IMR-90 (cell line): ENCODE results near the gene S100A13. TPM values are rescaled to one million over a fixed set of nuclear protein-coding genes. Genes with fewer than 3 reads are reported as not detected.

Source experiments
- ATAC-seq: fragments of 200-7000 bp; cut with Tn5 transposase; 2 replicates; pipeline ENCODE4 v1.9.1; 2020; ENCODE audit warnings: low read depth, mild to moderate bottlenecking, moderate library complexity
- BruUV-seq: library from RNA; stranded (reverse); fragments of 400-500 nt; replicated peaks from 2 replicates; lab custom pipeline; 2021; lab: Mats Ljungman, UMichigan
- CTCF ChIA-PET: fragments of 300-600 bp; formaldehyde crosslinking; extraction: SDS; loops from one replicate; lab custom pipeline; 2021; ENCODE audit warnings: antibody characterized with exemption; lab: Yijun Ruan, JAX
- POLR2A ChIA-PET: fragments of 300-600 bp; sonication (Branson Sonifier 250); formaldehyde crosslinking; loops from one replicate; lab custom pipeline; 2022; ENCODE audit warnings: antibody characterized with exemption; ENCODE audit not compliant: unreplicated experiment; lab: Charles Lee
- DNase-seq: peaks from one replicate; pipeline ENCODE4 v3.0.0; 2013
- H2AFZ ChIP-seq: replicated peaks from 2 replicates; pipeline ENCODE3; 2013; ENCODE audit warnings: low read length, mild to moderate bottlenecking; ENCODE audit not compliant: poor library complexity
- H2AK5ac ChIP-seq: 2 replicates; pipeline ENCODE4 v1.6.1; 2013; ENCODE audit warnings: low read depth, low read length, inconsistent platforms
- H2AK9ac ChIP-seq: replicated peaks from 2 replicates; pipeline ENCODE3; 2013; ENCODE audit warnings: mild to moderate bottlenecking, low read depth, low read length, moderate library complexity; ENCODE audit not compliant: poor library complexity
- H2BK120ac ChIP-seq: 2 replicates; pipeline ENCODE4 v1.6.1; 2013; ENCODE audit warnings: low read depth, low read length, inconsistent platforms
- H2BK15ac ChIP-seq: 3 replicates; pipeline ENCODE4 v1.6.1; 2013; ENCODE audit warnings: low read depth, low read length, inconsistent platforms
- H2BK20ac ChIP-seq: 2 replicates; pipeline ENCODE4 v1.6.1; 2013; ENCODE audit warnings: low read depth, mild to moderate bottlenecking, inconsistent platforms, low read length, moderate library complexity
- H2BK5ac ChIP-seq: 2 replicates; pipeline ENCODE4 v1.6.1; 2013; ENCODE audit warnings: mild to moderate bottlenecking, low read depth, low read length, inconsistent platforms; ENCODE audit not compliant: poor library complexity, severe bottlenecking
- H3K14ac ChIP-seq: replicated peaks from 2 replicates; pipeline ENCODE4 v1.6.1; 2013; ENCODE audit warnings: low read depth, low read length, inconsistent platforms
- H3K18ac ChIP-seq: 2 replicates; pipeline ENCODE4 v1.6.1; 2013; ENCODE audit warnings: low read depth, low read length, control low read depth
- H3K23ac ChIP-seq: 2 replicates; pipeline ENCODE4 v1.6.1; 2013; ENCODE audit warnings: low read depth, low read length, inconsistent platforms
- H3K27ac ChIP-seq: 2 replicates; pipeline ENCODE4 v1.5.1; 2013; ENCODE audit warnings: mild to moderate bottlenecking, control low read depth, low read length; ENCODE audit not compliant: insufficient read depth
- H3K27me3 ChIP-seq: 2 replicates; pipeline ENCODE4 v1.6.1; 2013; ENCODE audit warnings: low read length; ENCODE audit not compliant: control insufficient read depth, insufficient read depth
- H3K36me3 ChIP-seq: 2 replicates; pipeline ENCODE4 v1.6.1; 2013; ENCODE audit warnings: low read length, mixed read lengths; ENCODE audit not compliant: control insufficient read depth, insufficient read depth
- H3K4ac ChIP-seq: 2 replicates; pipeline ENCODE4 v1.6.1; 2013; ENCODE audit warnings: low read depth, low read length, inconsistent platforms
- H3K4me1 ChIP-seq: 2 replicates; pipeline ENCODE4 v1.6.1; 2013; ENCODE audit warnings: low read length, mixed read lengths; ENCODE audit not compliant: control insufficient read depth, insufficient read depth
- H3K4me2 ChIP-seq: 2 replicates; pipeline ENCODE4 v1.6.1; 2013; ENCODE audit warnings: low read depth, mild to moderate bottlenecking, control low read depth, low read length, moderate library complexity
- H3K4me3 ChIP-seq: 2 replicates; pipeline ENCODE4 v1.5.1; 2013; ENCODE audit warnings: low read depth, mild to moderate bottlenecking, control low read depth, low read length, moderate library complexity; ENCODE audit not compliant: insufficient read depth
- H3K56ac ChIP-seq: 2 replicates; pipeline ENCODE4 v1.6.1; 2013; ENCODE audit warnings: low read length, inconsistent platforms; ENCODE audit not compliant: insufficient read depth; ENCODE audit errors: extremely low read depth
- H3K79me1 ChIP-seq, 2 experiments: 2 replicates each; pipeline ENCODE4 v1.6.1; 2013; ENCODE audit warnings: low read length in 2 of 2, inconsistent platforms in 1 of 2, low read depth in 1 of 2
- H3K9ac ChIP-seq: 2 replicates; pipeline ENCODE4 v1.6.1; 2013; ENCODE audit warnings: low read depth, low read length, control low read depth
- H3K9me1 ChIP-seq: 2 replicates; pipeline ENCODE4 v1.6.1; 2013; ENCODE audit warnings: low read length, inconsistent platforms; ENCODE audit not compliant: insufficient read depth
- H3K9me3 ChIP-seq: 2 replicates; pipeline ENCODE4 v1.6.1; 2013; ENCODE audit warnings: low read length; ENCODE audit not compliant: control insufficient read depth, insufficient read depth
- H4K20me1 ChIP-seq: 2 replicates; pipeline ENCODE4 v1.6.1; 2013; ENCODE audit warnings: low read length, inconsistent platforms; ENCODE audit not compliant: insufficient read depth
- H4K5ac ChIP-seq: 2 replicates; pipeline ENCODE4 v1.6.1; 2013; ENCODE audit warnings: mild to moderate bottlenecking, low read depth, low read length, control low read depth
- H4K8ac ChIP-seq, 2 experiments: 2 replicates each; pipeline ENCODE4 v1.6.1; 2013; ENCODE audit warnings: low read depth in 2 of 2, low read length in 2 of 2, control low read depth in 1 of 2, inconsistent platforms in 1 of 2
- H4K91ac ChIP-seq: 2 replicates; pipeline ENCODE4 v1.6.1; 2013; ENCODE audit warnings: low read depth, low read length, inconsistent platforms; ENCODE audit not compliant: insufficient read depth
- FOS ChIP-seq: fragments of 150-350 bp; IDR thresholded peaks from 2 replicates; pipeline ENCODE4 v1.6.1; 2016; ENCODE audit warnings: low read depth, low read length
- MAFK ChIP-seq: IDR thresholded peaks from 2 replicates; pipeline ENCODE4 v1.6.1; 2012; ENCODE audit warnings: low read depth, low read length, improper control_type of control experiment
- WGBS, 2 experiments: methylation state at CpG; one replicate each; pipeline versions ENCODE4 v1.1.5 to v1.1.7; 2013; ENCODE audit warnings: missing lambda C conversion rate in 2 of 2; ENCODE audit not compliant: insufficient read length in 1 of 2; ENCODE audit errors: extremely low coverage in 2 of 2; 5-methylcytosine and 5-hydroxymethylcytosine counted together
- dilution Hi-C: fragments of 300-500 bp; cut with HindIII; formaldehyde crosslinking; loops from one replicate; pipeline ENCODE4 v1.14.3; 2018; ENCODE audit warnings: low sequenced_read_pairs; ENCODE audit not compliant: unreplicated experiment
- in situ Hi-C: fragments of 300-500 bp; cut with MboI; formaldehyde crosslinking; loops from 3 replicates; pipeline ENCODE4 v1.14.3; 2019; ENCODE audit warnings: low sequenced_read_pairs, inconsistent platforms, mixed read lengths
- intact Hi-C: fragments of 100-400 bp; cut with micrococcal nuclease; formaldehyde crosslinking; loops from 2 replicates; pipeline ENCODE4 v1.10.0; 2022
- polyA plus RNA-seq, 3 experiments: library from polyadenylated mRNA; depleted of rRNA; stranded (reverse); fragments of >200 nt; gene quantifications; 2 replicates each; pipeline ENCODE4 v1.2.3, GENCODE V29; 2012; ENCODE audit warnings: low replicate concordance in 1 of 3
- total RNA-seq: library from RNA; depleted of rRNA; stranded (reverse); fragments of >200 nt; gene quantifications from 2 replicates; pipeline ENCODE4 v1.2.3, GENCODE V29; 2012

Gene S100A13
- total and polyA plus RNA-seq, 2 of the 4 experiments (the other 2 are of a cell fraction): 122 to 468 TPM

DNA sequence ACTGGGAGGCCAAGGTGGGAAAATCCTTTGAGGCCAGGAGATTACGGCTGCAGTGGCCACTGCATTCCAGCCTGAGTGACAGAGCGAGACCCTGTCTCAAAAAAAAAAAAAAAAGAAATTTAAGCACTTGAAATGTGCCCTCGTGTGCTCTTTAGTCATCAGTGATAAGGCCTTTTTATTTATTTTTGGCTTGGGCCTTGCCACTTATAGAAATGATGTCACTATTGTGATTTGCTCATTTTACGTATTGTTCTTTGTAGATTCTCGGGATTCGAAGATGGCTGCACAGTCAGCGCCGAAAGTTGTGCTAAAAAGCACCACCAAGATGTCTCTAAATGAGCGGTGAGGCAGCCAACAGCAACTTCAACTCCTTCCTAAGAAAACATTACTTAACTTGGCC lies 9.0 kb upstream of the S100A13 start:
- 82% methylated on average over 3 of the region's 9 CpGs; no CpG with 5 or more reads in 1 of the 2 experiments for WGBS, 2 experiments
- intact Hi-C loops (no loop called here), in situ Hi-C loops (no loop called here), dilution Hi-C loops (no loop called here)
- TF ChIP-seq FOS: no peak
- TF ChIP-seq MAFK: no peak
- H2BK5ac ChIP-seq: no peak overlapping the region
- H4K5ac ChIP-seq: no peak overlapping the region
- peaks cover 3% of the 10 kb centered on the region for H3K4me1 ChIP-seq
- no peak overlapping the region for H2AK5ac ChIP-seq
- peaks cover 40% of the 10 kb centered on the region for H3K36me3 ChIP-seq
- ATAC-seq (no peak), DNase-seq (no peak)
- CTCF ChIA-PET: no interaction called here
- H3K18ac ChIP-seq: no peak overlapping the region
- H2BK20ac ChIP-seq: no peak overlapping the region
- no peak overlapping the region for H3K27ac ChIP-seq
- H3K23ac ChIP-seq: no peak overlapping the region
- no peak overlapping the region for H3K14ac ChIP-seq
- H3K4me3 ChIP-seq: no peak overlapping the region
- H3K4ac ChIP-seq: no peak overlapping the region
- H2AFZ ChIP-seq: no peak overlapping the region
- POLR2A ChIA-PET: no interaction called here
- no TSS peak for BruUV-seq
- H2BK15ac ChIP-seq: no peak overlapping the region
- H2AK9ac ChIP-seq: no peak overlapping the region
- H3K9me1 ChIP-seq: 0 out of 2 replicates have a peak, but pooled peaks cover 8% of the 10 kb centered on the region
- H2BK120ac ChIP-seq: no peak overlapping the region
- H4K8ac ChIP-seq: no peak overlapping the region
- H3K9me3 ChIP-seq: no peaks in the 10 kb centered on the region
- no peak overlapping the region for H3K56ac ChIP-seq
- H3K9ac ChIP-seq: no peak overlapping the region
- no peak overlapping the region; the same call in 1 of the 2 replicates for H3K4me2 ChIP-seq
- peaks cover 35% of the 10 kb centered on the region for H4K20me1 ChIP-seq
- H3K27me3 ChIP-seq: no peaks in the 10 kb centered on the region
- H4K91ac ChIP-seq: no peak overlapping the region
- H3K79me1 ChIP-seq: peaks cover 43 to 60% of the 10 kb centered on the region in 2 experiments
